ENCODE measurements around the gene PDCD4. TPM values are rescaled to one million over a fixed set of nuclear protein-coding genes. Genes with fewer than 3 reads are reported as not detected.
A peak's percentile ranks its signal among the peaks of the same experiment; 100 is the strongest.

PDCD4 gene
- total RNA-seq, 1 experiment from 2014 or later, result 40.0 TPM

- Histone ChIP-seq H3K9me2 (replicated peaks; ENCODE audit: insufficient read depth, low read length) (no peaks in the 10 kb centered on the region), H3K27ac (ENCODE audit: low read length) (no peak overlapping the region), H4K20me1 (ENCODE audit: insufficient read depth, low read depth, low read length) (no peaks in the 10 kb centered on the region), H3K36me3 (ENCODE audit: insufficient read depth, low read length) (no peaks in the 10 kb centered on the region), H3K9ac (ENCODE audit: low read length) (no peak overlapping the region), H3K79me2 (ENCODE audit: low read length) (no peaks in the 10 kb centered on the region), H3K4me1 (ENCODE audit: low read length) (peaks cover 56% of the 10 kb centered on the region), H2AFZ (ENCODE audit: low read length) (no peak overlapping the region), H3K27me3 (ENCODE audit: low read length) (no peaks in the 10 kb centered on the region), H3K4me2 (ENCODE audit: low read depth, low read length, poor library complexity, severe bottlenecking) (no peak overlapping the region), H3K4me3 (ENCODE audit: low read length) (no peak overlapping the region), H3K9me3 (ENCODE audit: low read length) (no peaks in the 10 kb centered on the region)
- no peak for DNase-seq
These were observed 26.5 kb upstream of the PDCD4 start for GRCh38 chr10:110845192-110845755.

- Histone ChIP-seq H3K27me3 (ENCODE audit: low read length) (no peaks in the 10 kb centered on the region), H3K4me2 (ENCODE audit: low read depth, low read length, poor library complexity, severe bottlenecking) (no peak overlapping the region), H3K9me2 (replicated peaks; ENCODE audit: insufficient read depth, low read length) (no peaks in the 10 kb centered on the region), H3K36me3 (ENCODE audit: insufficient read depth, low read length) (no peaks in the 10 kb centered on the region), H3K4me3 (ENCODE audit: low read length) (no peak overlapping the region), H2AFZ (ENCODE audit: low read length) (no peak overlapping the region), H3K9me3 (ENCODE audit: low read length) (no peaks in the 10 kb centered on the region), H3K79me2 (ENCODE audit: low read length) (no peaks in the 10 kb centered on the region), H3K4me1 (ENCODE audit: low read length) (peaks cover 56% of the 10 kb centered on the region), H3K9ac (ENCODE audit: low read length) (no peak overlapping the region), H3K27ac (ENCODE audit: low read length) (no peak overlapping the region), H4K20me1 (ENCODE audit: insufficient read depth, low read depth, low read length) (no peaks in the 10 kb centered on the region)
- DNase-seq, result no peak
These were observed 25.7 kb upstream of the PDCD4 start for GRCh38 chr10:110845756-110846620.

- Histone ChIP-seq H3K4me1 (ENCODE audit: low read length) (peaks cover 46% of the 10 kb centered on the region), H3K4me3 (ENCODE audit: low read length) (no peak overlapping the region), H3K27ac (ENCODE audit: low read length) (no peak overlapping the region), H3K9me2 (replicated peaks; ENCODE audit: insufficient read depth, low read length) (no peaks in the 10 kb centered on the region), H4K20me1 (ENCODE audit: insufficient read depth, low read depth, low read length) (no peaks in the 10 kb centered on the region), H3K27me3 (ENCODE audit: low read length) (no peaks in the 10 kb centered on the region), H3K9me3 (ENCODE audit: low read length) (no peaks in the 10 kb centered on the region), H3K4me2 (ENCODE audit: low read depth, low read length, poor library complexity, severe bottlenecking) (no peak overlapping the region), H3K9ac (ENCODE audit: low read length) (no peak overlapping the region), H3K79me2 (ENCODE audit: low read length) (no peaks in the 10 kb centered on the region), H3K36me3 (ENCODE audit: insufficient read depth, low read length) (no peaks in the 10 kb centered on the region), H2AFZ (ENCODE audit: low read length) (no peak overlapping the region)
- DNase-seq, result no peak
These were observed 24.4 kb upstream of the PDCD4 start for GRCh38 chr10:110847374-110847773.

DNA sequence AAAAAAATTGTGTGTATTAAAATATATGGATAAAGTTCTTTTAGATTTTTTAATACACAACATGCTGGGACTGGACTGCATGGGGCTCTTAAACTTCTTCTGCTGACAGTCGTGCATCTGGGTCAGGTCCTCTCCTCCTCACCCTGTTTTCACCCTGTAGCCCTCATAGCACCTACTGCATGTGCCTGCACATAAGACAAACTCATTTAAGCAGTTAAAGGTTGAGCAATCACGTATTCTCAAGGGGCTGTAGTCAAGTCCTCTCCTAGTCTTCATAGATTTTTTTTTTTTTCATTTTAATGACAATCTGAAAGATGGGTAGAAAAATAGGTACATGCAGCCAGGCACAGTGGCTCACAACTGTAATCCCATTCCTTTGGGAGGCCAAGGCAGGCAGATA lies 23.6 kb upstream of the PDCD4 start:
- DNase-seq, result peak; percentile 70
- no peaks in the 10 kb centered on the region for H4K20me1 ChIP-seq (ENCODE audit: insufficient read depth, low read depth, low read length)
- no peak overlapping the region for H3K4me2 ChIP-seq (ENCODE audit: low read depth, low read length, poor library complexity, severe bottlenecking)
- no peak overlapping the region for H3K27ac ChIP-seq (ENCODE audit: low read length)
- H2AFZ ChIP-seq (ENCODE audit: low read length), result no peak overlapping the region
- no peaks in the 10 kb centered on the region for H3K79me2 ChIP-seq (ENCODE audit: low read length)
- H3K9me3 ChIP-seq (ENCODE audit: low read length), result no peaks in the 10 kb centered on the region
- no peaks in the 10 kb centered on the region for H3K36me3 ChIP-seq (ENCODE audit: insufficient read depth, low read length)
- no peaks in the 10 kb centered on the region for H3K27me3 ChIP-seq (ENCODE audit: low read length)
- no peaks in the 10 kb centered on the region for H3K9me2 ChIP-seq (replicated peaks; ENCODE audit: insufficient read depth, low read length)
- H3K4me1 ChIP-seq (ENCODE audit: low read length), result peaks cover 39% of the 10 kb centered on the region
- no peak overlapping the region for H3K9ac ChIP-seq (ENCODE audit: low read length)
- no peak overlapping the region for H3K4me3 ChIP-seq (ENCODE audit: low read length)

DNA sequence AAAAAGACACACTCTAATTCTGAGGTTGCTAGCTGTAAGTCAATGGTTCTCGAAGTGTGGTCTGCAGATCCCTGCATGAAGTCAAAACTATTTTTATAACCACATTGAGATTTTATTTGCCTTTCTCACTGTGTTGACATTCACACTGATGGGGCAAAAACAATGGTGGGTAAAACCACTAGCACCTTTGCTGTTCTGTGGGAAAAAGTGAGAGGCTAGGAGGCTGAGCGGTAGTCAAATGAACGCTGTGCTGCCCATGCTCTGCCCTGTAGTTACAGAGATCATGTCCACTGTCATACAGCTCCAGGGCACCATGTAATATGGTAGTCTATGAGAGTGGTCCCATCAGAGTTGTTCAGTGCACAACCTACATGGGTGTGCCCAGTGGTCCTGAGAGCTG lies 21.6 kb upstream of the PDCD4 start:
- Histone ChIP-seq H3K4me2 (ENCODE audit: low read depth, low read length, poor library complexity, severe bottlenecking) (no peak overlapping the region), H3K9me3 (ENCODE audit: low read length) (no peaks in the 10 kb centered on the region), H3K4me1 (ENCODE audit: low read length) (peaks cover 32% of the 10 kb centered on the region), H3K36me3 (ENCODE audit: insufficient read depth, low read length) (no peaks in the 10 kb centered on the region), H3K27me3 (ENCODE audit: low read length) (no peaks in the 10 kb centered on the region), H3K9ac (ENCODE audit: low read length) (no peak overlapping the region), H3K27ac (ENCODE audit: low read length) (no peak overlapping the region), H2AFZ (ENCODE audit: low read length) (no peak overlapping the region), H3K4me3 (ENCODE audit: low read length) (no peak overlapping the region), H4K20me1 (ENCODE audit: insufficient read depth, low read depth, low read length) (no peaks in the 10 kb centered on the region), H3K9me2 (replicated peaks; ENCODE audit: insufficient read depth, low read length) (no peaks in the 10 kb centered on the region), H3K79me2 (ENCODE audit: low read length) (no peaks in the 10 kb centered on the region)
- DNase-seq, result no peak

- no peaks in the 10 kb centered on the region for H3K79me2 ChIP-seq (ENCODE audit: low read length)
- H4K20me1 ChIP-seq (ENCODE audit: insufficient read depth, low read depth, low read length), result no peaks in the 10 kb centered on the region
- H3K4me2 ChIP-seq (ENCODE audit: low read depth, low read length, poor library complexity, severe bottlenecking), result no peak overlapping the region
- no peaks in the 10 kb centered on the region for H3K27me3 ChIP-seq (ENCODE audit: low read length)
- no peak overlapping the region for H2AFZ ChIP-seq (ENCODE audit: low read length)
- H3K4me3 ChIP-seq (ENCODE audit: low read length), result no peak overlapping the region
- no peak overlapping the region for H3K9ac ChIP-seq (ENCODE audit: low read length)
- H3K9me2 ChIP-seq (replicated peaks; ENCODE audit: insufficient read depth, low read length), result no peaks in the 10 kb centered on the region
- H3K4me1 ChIP-seq (ENCODE audit: low read length), result peaks cover 22% of the 10 kb centered on the region
- no peak overlapping the region for H3K27ac ChIP-seq (ENCODE audit: low read length)
- no peaks in the 10 kb centered on the region for H3K9me3 ChIP-seq (ENCODE audit: low read length)
- no peaks in the 10 kb centered on the region for H3K36me3 ChIP-seq (ENCODE audit: insufficient read depth, low read length)
- DNase-seq, result no peak
These were observed 20.6 kb upstream of the PDCD4 start for GRCh38 chr10:110851020-110851612.

GRCh38 chr10:110852255-110852896 lies 19.4 kb upstream of the PDCD4 start:
- Histone ChIP-seq H3K4me2 (ENCODE audit: low read depth, low read length, poor library complexity, severe bottlenecking) (no peak overlapping the region), H3K27ac (ENCODE audit: low read length) (no peak overlapping the region), H3K36me3 (ENCODE audit: insufficient read depth, low read length) (no peaks in the 10 kb centered on the region), H3K79me2 (ENCODE audit: low read length) (no peaks in the 10 kb centered on the region), H3K27me3 (ENCODE audit: low read length) (no peaks in the 10 kb centered on the region), H3K4me3 (ENCODE audit: low read length) (no peak overlapping the region), H3K9ac (ENCODE audit: low read length) (no peak overlapping the region), H3K9me3 (ENCODE audit: low read length) (no peaks in the 10 kb centered on the region), H2AFZ (ENCODE audit: low read length) (no peak overlapping the region), H4K20me1 (ENCODE audit: insufficient read depth, low read depth, low read length) (no peaks in the 10 kb centered on the region), H3K4me1 (ENCODE audit: low read length) (peaks cover 13% of the 10 kb centered on the region), H3K9me2 (replicated peaks; ENCODE audit: insufficient read depth, low read length) (no peaks in the 10 kb centered on the region)
- no peak for DNase-seq

DNA sequence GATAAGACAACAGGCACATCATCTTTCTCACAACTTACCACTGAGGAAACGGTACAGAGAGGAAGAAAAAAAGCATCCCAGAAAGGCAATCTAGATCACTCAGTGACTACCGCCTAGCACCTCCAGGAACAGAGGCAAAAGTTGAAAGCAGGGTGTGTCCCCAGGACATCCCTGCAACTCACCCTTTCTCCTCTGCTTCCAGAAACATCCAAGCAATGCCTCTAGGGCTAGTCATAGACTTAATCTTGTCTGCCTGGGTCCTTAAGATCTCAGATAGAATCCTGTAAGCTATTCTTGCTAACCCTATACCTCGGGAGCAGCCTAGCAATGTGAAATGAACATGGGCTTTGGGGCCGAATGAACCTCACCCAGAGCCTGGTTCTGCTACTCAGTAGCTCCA lies 18.8 kb upstream of the PDCD4 start:
- H3K4me2 ChIP-seq (ENCODE audit: low read depth, low read length, poor library complexity, severe bottlenecking), result no peak overlapping the region
- no peak overlapping the region for H2AFZ ChIP-seq (ENCODE audit: low read length)
- no peak overlapping the region for H3K9ac ChIP-seq (ENCODE audit: low read length)
- no peaks in the 10 kb centered on the region for H4K20me1 ChIP-seq (ENCODE audit: insufficient read depth, low read depth, low read length)
- no peaks in the 10 kb centered on the region for H3K27me3 ChIP-seq (ENCODE audit: low read length)
- H3K27ac ChIP-seq (ENCODE audit: low read length), result no peak overlapping the region
- peaks cover 13% of the 10 kb centered on the region for H3K4me1 ChIP-seq (ENCODE audit: low read length)
- no peak for DNase-seq
- H3K4me3 ChIP-seq (ENCODE audit: low read length), result no peak overlapping the region
- H3K9me2 ChIP-seq (replicated peaks; ENCODE audit: insufficient read depth, low read length), result no peaks in the 10 kb centered on the region
- no peaks in the 10 kb centered on the region for H3K36me3 ChIP-seq (ENCODE audit: insufficient read depth, low read length)
- H3K9me3 ChIP-seq (ENCODE audit: low read length), result no peaks in the 10 kb centered on the region
- no peaks in the 10 kb centered on the region for H3K79me2 ChIP-seq (ENCODE audit: low read length)
